GM21576 (cell line): ENCODE data around the gene HDAC4.

Experiments
- ATAC-seq: cut with Tn5 transposase; IDR thresholded peaks from one replicate; pipeline ENCODE4 v1.9.1; 2021; ENCODE audit warnings: mild to moderate bottlenecking, moderate library complexity; ENCODE audit not compliant: unreplicated experiment

Gene HDAC4

GRCh38 chr2:239271882-239272281, 128.9 kb downstream of the HDAC4 start:
- ATAC-seq, result no peak

GRCh38 chr2:239271471-239271870, 129.3 kb downstream of the HDAC4 start:
- ATAC-seq, result no peak

- ATAC-seq, result no peak
These were observed 130.9 kb downstream of the HDAC4 start for GRCh38 chr2:239269916-239270315.

GRCh38 chr2:239269173-239269885, 131.5 kb downstream of the HDAC4 start:
- no peak for ATAC-seq

GRCh38 chr2:239268549-239268948, 132.3 kb downstream of the HDAC4 start:
- ATAC-seq, result no peak

- no peak for ATAC-seq
These were observed 132.7 kb downstream of the HDAC4 start for GRCh38 chr2:239268082-239268481.

- peak; percentile 89 for ATAC-seq
These were observed 133.4 kb downstream of the HDAC4 start for GRCh38 chr2:239267288-239267951.

GRCh38 chr2:239266779-239267287, 134.0 kb downstream of the HDAC4 start:
- ATAC-seq, result no peak

GRCh38 chr2:239266434-239266766, 134.4 kb downstream of the HDAC4 start:
- no peak for ATAC-seq

GRCh38 chr2:239265681-239266433, 135.0 kb downstream of the HDAC4 start:
- ATAC-seq, result no peak

GRCh38 chr2:239264838-239265651, 135.8 kb downstream of the HDAC4 start:
- no peak for ATAC-seq

- ATAC-seq, result no peak
These were observed 136.4 kb downstream of the HDAC4 start for GRCh38 chr2:239264492-239264837.

- ATAC-seq, result no peak
These were observed 136.9 kb downstream of the HDAC4 start for GRCh38 chr2:239263669-239264491.

- no peak for ATAC-seq
These were observed 137.6 kb downstream of the HDAC4 start for GRCh38 chr2:239263231-239263630.

GRCh38 chr2:239262484-239263230, 138.2 kb downstream of the HDAC4 start:
- no peak for ATAC-seq

- no peak for ATAC-seq
These were observed 138.9 kb downstream of the HDAC4 start for GRCh38 chr2:239261796-239262483.

- no peak for ATAC-seq
These were observed 139.5 kb downstream of the HDAC4 start for GRCh38 chr2:239261356-239261755.

GRCh38 chr2:239260546-239261327, 140.1 kb downstream of the HDAC4 start:
- ATAC-seq, result no peak
